Right ventricle myocardium inferior (tissue), 1 donor: ENCODE results near the gene SMAD4. TPM values are rescaled to one million over a fixed set of nuclear protein-coding genes. Genes with fewer than 3 reads are reported as not detected.
"Not testable (repeated sequence)": the region's sequence is repeated elsewhere in the genome, so short reads cannot be mapped to it uniquely, and the experiment has no call there.

Experiments used
- ATAC-seq: fragments of 200-7000 bp; cut with Tn5 transposase; one replicate; pipeline ENCODE4 v1.9.1; 2020; ENCODE audit warnings: mild to moderate bottlenecking, moderate library complexity
- DNase-seq: peaks from one replicate; pipeline ENCODE4 v3.0.0; 2021; ENCODE audit errors: missing footprints
- intact Hi-C: fragments of 100-400 bp; cut with DNase I; formaldehyde crosslinking; loops from one replicate; pipeline ENCODE4 v1.11.0; 2022
- total RNA-seq: library from RNA; stranded (reverse); fragmentation: NEBNext Ultra II Directional; extraction: Animal tissue kit (Norgen Biotek cat#: 25700); gene quantifications from one replicate; pipeline ENCODE4 v1.2.1, GENCODE V29; 2021
- donor health status: DM: no; HTN: yes; CAD: no; lungs with severe emphysema.

Gene SMAD4
- total RNA-seq, 1 donor from 2014 or later = 94.7 TPM

DNA sequence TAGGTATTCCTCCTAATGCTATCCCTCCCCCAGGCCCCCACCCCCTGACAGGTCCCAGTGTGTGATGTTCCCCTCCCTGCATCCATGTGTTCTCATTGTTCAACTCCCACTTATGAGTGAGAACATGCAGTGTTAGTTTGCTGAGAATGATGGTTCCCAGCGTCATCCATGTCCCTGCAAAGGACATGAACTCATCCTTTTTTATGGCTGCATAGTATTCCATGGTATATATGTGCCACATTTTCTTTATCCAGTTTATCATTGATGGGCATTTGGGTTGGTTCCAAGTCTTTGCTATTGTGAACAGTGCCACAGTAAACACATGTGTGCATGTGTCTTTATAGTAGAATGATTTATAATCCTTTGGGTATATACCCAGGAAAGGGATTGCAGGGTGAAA is 63.0 kb downstream of the SMAD4 start:
- DNase-seq, ATAC-seq, intact Hi-C loops: not testable (repeated sequence)

DNA sequence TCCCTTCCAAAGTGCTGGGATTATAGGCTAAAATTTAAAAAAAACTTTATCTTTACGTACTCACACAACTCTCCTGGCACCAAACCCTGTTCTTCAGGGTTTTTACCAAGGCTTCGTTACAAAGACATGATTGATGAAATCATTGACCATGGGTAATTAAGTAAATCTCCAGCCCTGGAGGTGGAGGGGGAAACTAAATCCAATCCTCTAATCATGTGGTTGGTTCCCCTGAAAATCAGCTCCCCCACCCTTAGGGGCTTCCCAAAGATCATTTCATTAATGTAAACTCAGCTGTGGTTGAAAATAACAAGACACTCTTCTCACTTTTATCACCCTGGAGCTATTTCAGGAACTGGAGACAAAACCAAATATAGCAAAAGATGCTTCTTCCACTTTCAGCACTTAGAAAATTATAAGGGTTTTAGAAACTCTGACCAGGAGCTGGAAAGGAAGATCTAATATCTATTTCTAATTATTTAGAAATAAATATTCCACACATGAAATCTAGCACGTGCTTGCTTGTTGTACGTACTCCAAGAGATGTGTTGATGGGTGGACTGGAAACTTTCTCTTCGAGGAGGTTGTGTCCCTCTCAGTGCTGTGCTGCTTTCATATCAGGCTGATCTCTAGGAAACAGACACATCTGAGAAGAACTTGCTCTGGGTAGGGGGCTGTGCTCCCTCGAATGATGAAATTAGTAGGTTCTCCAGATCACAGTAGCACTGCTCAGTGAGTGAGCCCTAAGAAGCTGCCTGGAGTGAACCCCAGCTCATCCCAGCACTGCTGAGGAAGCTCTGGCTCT is 67.2 kb downstream of the SMAD4 start:
- intact Hi-C loops = no loop called here
- ATAC-seq (no peak), DNase-seq (no peak)

DNA sequence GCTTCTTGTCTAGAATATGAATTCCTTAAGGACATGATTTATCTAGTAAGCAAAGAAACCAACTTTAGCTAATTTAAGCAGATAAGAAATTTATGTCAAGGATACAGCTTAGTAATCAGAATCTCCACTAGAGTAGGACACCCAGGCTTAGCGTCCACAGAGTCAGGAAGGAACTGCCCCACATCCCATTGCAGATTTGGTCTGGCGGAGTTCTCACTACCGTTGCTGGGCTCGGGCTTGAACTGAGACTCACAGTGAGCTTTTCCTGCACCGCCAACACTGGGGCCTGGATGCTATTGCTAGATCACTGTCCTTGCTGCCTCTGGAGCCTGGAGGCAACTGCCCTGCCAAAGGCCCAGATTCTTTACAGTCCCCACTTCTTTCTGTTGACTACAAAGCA is 68.1 kb downstream of the SMAD4 start:
- intact Hi-C loops = no loop called here
- DNase-seq (no peak), ATAC-seq (no peak)

DNA sequence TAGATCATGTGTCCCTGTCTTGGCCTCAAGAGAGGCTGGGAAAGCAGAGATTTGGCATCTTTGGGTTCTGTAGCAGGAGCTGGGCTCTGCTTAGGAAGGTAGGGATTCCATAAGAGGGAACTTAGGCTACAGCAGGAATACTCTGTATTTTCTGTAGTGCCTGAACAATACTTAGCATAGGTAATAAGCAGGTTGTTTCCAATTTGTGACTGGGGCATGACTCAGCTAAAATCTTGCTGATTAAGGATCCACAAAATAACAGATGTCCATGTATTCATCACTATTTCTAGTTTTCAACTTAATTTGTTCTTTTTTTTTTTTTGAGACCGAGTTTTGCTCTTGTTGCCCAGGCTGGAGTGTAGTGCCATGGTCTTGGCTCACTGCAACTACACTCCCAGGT is 68.5 kb downstream of the SMAD4 start:
- DNase-seq (no peak), ATAC-seq (no peak)
- intact Hi-C loops = no loop called here

DNA sequence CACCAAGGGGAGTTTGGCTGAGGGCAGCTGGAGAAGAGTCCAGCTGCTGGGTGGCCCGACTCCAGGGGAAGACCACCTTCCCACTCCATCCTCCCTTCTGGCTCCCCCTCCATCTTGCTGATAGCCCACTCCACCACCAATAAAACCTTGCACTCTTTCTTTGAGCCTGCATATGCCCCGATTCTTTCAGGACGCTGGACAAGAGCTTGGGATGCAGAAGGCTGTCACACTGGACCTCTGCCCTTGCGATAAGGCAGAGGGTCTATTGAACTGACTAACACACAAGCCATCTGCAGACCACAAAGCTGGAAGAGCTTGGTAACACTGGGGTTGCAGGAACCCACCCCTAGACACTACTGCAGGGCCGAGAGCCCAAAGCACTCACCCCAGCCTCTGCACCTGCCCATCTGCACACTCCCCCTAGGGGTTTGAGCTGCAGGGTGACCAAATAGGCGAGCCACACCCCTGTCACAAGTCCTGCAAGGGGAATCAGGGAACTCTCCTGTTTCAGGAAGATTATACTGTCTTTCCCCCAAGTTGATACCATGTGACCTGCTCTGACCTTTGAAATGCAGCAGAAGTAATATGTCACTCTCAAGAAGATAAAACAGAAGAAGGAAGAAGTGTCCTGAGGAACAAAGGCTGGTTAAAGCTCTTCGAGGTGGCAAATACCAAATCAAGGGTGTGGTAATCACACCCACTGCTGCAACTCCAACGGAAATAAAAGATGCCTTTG is 70.5 kb downstream of the SMAD4 start:
- intact Hi-C loops = no loop called here
- ATAC-seq = no peak

DNA sequence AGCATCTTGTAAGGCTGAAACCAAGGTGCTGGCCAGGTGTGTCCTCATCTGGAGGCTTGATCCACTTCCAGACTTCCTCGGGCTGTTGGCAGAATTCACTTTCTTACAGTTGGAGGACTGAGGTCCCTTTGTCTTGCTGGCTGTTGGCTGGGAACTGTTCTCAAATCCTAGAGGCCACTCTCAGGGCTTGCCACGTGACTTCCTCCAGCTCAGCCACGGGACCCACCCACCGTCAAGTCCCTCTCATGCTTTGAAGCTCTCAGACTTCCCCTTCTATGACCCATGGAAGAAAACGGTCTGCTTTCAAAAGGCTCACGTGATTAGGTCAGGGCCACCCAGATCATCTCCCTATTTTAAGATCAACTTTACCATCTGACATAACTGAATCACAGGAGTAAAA is 77.1 kb downstream of the SMAD4 start:
- intact Hi-C loops = loop anchor here (5.0 kb wide), 1 partner anchor 275 kb away; no protein-coding TSS in a partner anchor
- DNase-seq (no peak), ATAC-seq (no peak)

More for the DNA sequence above, 70.5 kb downstream of the SMAD4 start:
- DNase-seq = no peak

DNA sequence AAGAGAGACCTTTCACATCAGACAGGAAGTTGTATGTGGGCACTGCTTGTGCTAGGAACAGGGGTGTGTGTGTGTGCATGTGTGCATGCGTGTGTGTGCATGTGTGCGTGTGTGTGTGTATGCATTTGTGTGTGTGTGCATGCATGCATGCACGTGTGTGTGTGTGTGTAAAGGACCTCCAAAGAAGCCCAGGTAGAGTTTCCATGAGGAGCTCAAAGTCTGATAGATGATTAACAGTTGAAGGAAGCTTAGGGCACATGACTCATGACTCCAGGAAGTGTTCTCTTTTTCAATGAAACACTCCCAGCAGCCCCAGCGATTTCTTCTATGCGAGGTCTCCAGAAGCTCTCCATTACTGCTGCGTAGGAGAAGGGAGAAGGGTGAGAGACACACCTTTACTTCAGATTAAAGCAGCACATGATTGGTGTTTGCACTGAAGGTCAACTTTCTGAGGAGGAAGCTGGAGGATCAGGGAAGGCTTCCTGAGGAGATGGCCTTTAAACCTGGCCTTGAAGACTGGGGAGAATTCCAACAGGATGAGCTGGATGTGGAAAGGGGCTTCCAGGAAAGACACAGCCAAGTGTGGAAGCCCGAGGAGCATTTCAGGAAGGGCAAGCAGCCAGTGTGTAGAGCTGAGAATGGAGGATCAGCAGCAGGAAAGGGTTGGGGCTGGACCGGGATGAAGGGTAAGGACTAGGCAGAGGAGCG is 77.7 kb downstream of the SMAD4 start:
- ATAC-seq = no peak
- no peak for DNase-seq
- intact Hi-C loops = loop anchor here (5.0 kb wide), 1 partner anchor 275 kb away; no protein-coding TSS in a partner anchor

DNA sequence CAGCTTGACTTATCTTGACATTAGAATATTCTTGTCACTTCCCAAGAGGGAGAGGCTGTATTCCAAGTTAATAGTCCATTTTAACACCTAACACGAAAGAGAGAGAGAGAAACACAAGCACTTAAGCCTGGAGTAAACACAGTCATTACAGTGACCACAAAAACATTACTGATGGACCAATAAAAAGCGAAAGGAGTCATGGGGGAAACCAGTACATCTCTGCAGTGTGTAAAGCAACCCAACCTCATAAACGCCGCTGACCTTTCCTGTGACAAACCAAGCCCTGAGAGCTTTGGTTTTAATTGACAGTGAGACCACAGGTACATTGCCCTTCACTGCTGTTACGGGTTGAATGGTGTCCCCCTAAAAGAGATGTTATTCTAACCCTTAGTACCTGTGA is 78.3 kb downstream of the SMAD4 start:
- intact Hi-C loops = loop anchor here (5.0 kb wide), 1 partner anchor 274 kb away; no protein-coding TSS in a partner anchor
- ATAC-seq = no peak

DNA sequence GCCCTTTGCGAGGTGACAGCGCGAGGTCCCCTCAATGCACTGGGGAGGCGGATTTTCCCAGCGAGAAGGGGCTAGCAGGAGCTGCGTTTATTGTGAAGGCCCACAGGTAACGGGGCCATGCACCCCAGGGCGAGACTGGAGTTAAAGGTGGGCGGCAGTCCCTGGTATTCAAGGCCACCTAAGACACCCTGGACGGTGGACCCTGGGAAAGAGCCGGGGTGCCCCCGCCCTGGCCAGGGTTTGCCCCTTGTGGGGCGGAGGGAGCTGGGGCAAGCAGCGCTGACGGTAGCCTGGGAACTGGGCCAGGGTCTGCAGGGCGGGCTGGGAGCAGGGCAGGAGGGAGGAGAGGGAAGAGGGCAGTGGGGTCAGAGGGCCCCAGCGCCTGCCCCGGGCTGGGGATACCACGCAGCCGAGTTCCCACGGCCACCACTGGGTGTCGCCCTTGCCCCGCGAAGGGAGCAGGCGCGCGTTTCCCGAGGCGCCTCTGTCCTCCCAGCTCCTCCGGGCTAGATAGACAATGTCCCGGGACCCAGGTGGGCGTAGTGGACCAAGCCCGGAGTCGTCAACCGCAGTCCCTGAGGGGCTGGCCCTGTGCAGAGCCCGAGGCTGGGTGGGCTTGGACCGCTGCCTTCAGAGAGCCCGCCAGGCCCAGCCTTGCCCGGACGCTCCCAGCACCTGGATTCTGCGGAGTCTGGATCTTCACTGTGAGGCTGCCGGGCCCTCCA is 80.2 kb downstream of the SMAD4 start:
- DNase-seq (peak; percentile 79), ATAC-seq (peak; percentile 87)
- intact Hi-C loops = loop anchor here (2.0 to 10.0 kb wide), 3 partner anchors 85 to 427 kb away; partner anchors contain the start of gene MEX3C

More for the DNA sequence above, 78.3 kb downstream of the SMAD4 start:
- DNase-seq = no peak

DNA sequence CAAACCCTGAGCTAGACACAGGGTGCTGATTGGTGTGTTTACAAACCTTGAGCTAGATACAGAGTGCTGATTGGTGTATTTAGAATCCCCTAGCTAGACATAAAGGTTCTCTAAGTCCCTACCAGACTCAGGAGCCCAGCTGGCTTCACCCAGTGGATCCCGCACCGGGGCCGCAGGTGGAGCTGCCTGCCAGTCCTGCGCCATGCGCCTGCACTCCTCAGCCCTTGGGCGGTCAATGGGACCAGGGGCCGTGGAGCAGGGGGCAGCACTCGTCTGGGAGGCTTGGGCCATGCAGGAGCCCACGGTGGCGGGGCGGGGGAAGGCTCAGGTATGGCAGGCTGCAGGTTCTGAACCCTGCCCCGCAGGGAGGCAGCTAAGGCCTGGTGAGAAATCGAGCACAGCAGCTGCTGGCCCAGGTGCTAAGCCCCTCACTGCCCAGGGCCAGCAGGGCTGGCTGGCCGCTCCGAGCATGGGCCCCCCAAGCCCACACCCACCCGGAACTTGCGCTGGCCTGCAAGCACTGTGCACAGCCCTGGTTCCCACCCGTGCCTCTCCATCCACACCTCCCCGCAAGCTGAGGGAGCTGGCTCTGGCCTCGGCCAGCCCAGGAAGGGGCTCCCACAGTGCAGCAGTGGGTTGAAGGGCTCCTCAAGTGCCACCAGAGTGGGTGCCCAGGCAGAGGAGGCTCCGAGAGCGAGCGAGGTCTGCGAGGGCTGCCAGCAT is 81.8 kb downstream of the SMAD4 start:
- intact Hi-C loops = loop anchor here (2.0 to 10.0 kb wide), 3 partner anchors 83 to 425 kb away; partner anchors contain the start of gene MEX3C
- not testable (repeated sequence) for DNase-seq, ATAC-seq

DNA sequence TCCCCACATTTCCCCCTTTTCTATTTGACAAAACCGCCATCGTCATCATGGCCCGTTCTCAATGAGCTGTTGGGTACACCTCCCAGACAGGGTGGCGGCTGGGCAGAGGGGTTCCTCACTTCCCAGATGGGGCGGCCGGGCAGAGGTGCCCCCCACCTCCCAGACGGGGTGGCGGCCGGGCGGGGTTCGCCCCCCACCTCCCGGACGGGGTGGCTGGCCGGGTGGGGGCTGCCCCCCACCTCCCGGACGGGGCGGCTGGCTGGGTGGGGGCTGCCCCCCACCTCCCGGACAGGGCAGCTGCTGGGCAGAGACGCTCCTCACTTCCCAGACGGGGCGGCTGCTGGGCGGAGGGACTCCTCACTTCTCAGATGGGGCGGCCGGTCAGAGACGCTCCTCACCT is 87.0 kb downstream of the SMAD4 start:
- intact Hi-C loops = loop anchor here (10.0 kb wide), 2 partner anchors 78 to 328 kb away; partner anchors contain the start of gene MEX3C
- not testable (repeated sequence) for DNase-seq

DNA sequence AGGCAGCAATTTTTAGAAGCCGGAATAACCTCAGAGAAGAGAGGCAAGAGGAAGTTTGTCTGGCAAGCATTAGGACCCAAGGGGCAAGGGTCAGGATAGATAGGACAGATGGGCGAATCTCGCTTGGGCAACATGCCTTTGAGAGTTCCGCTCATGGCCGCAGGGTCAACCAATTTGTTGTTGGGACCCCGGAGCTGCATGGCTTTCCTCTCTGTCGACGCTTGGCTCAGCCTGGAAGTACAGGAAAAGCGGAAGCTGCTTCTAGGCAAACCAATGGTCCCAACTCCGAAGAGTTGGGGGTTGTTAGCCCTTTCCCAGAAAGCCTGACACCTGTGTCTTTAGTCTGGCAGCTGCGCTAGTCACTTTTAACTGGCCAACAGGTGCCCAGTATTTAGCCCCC is 89.5 kb downstream of the SMAD4 start:
- not testable (repeated sequence) for ATAC-seq, DNase-seq
- intact Hi-C loops = loop anchor here (10.0 kb wide), 2 partner anchors 75 to 325 kb away; partner anchors contain the start of gene MEX3C

More for the DNA sequence above, 87.0 kb downstream of the SMAD4 start:
- not testable (repeated sequence) for ATAC-seq

DNA sequence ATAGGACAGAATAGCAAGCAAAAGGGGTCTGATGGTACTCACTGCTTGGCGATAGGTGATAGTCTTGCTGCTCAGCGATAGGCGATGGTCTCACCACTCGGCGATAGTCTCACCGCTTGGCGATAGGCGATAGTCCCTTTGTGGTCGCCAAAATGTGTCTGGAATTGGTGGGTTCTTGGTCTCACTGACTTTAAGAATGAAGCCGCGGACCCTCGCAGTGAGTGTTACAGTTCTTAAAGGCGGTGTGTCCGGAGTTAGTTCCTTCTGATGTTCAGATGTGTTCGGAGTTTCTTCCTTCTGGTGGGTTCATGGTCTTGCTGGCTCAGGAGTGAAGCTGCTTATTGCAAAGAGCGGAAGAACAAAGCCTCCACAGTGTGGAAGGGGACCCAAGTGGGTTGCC is 90.0 kb downstream of the SMAD4 start:
- DNase-seq, ATAC-seq: not testable (repeated sequence)
- intact Hi-C loops = loop anchor here (10.0 kb wide), 2 partner anchors 75 to 325 kb away; partner anchors contain the start of gene MEX3C

DNA sequence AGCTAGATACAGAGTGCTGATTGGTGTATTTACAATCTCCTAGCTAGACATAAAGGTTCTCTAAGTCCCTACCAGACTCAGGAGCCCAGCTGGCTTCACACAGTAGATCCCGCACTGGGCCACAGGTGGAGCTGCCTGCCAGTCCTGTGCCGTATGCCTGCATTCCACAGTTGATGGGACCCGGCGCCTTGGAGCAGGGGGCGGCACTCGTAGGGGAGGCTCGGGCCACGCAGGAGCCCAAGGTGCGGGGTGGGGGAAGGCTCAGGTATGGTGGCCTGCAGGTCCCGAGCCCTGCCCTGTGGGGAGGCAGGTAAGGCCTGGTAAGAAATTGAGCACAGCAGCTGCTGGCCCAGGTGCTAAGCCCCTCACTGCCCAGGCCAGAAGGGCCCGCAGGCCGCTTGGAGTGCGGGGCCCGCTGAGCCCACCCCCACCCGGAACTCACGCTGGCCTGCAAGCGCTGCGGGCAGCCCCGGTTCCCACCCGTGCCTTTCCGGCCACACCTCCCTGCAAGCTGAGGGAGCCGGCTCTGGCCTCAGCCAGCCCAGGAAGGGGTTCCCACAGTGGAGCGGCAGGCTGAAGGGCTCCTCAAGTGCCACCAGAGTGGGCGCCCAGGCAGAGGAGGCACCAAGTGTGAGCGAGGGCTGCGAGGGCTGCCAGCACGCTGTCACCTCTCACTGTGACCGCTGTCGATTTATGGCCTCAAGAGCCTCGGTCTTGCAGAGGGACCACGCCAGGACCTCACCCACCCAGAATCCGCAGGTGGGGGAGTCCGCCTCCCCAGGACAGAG is 91.0 kb downstream of the SMAD4 start:
- ATAC-seq = no peak
- DNase-seq = no peak
- intact Hi-C loops = no loop called here

DNA sequence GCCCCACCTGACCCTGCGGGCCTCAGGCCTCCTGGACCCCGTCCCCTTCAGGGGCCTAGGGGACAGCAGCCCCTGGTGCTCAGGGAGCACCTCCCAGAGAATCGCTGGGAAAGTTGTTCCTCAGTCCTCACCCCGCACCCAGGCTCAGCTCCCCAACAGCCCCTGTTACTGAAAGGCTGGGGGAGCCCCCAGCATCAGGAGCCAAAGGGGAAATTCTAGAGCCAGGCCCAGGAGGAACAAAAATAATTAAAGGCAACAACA is 91.5 kb downstream of the SMAD4 start:
- ATAC-seq = no peak
- DNase-seq = no peak
- intact Hi-C loops = no loop called here

DNA sequence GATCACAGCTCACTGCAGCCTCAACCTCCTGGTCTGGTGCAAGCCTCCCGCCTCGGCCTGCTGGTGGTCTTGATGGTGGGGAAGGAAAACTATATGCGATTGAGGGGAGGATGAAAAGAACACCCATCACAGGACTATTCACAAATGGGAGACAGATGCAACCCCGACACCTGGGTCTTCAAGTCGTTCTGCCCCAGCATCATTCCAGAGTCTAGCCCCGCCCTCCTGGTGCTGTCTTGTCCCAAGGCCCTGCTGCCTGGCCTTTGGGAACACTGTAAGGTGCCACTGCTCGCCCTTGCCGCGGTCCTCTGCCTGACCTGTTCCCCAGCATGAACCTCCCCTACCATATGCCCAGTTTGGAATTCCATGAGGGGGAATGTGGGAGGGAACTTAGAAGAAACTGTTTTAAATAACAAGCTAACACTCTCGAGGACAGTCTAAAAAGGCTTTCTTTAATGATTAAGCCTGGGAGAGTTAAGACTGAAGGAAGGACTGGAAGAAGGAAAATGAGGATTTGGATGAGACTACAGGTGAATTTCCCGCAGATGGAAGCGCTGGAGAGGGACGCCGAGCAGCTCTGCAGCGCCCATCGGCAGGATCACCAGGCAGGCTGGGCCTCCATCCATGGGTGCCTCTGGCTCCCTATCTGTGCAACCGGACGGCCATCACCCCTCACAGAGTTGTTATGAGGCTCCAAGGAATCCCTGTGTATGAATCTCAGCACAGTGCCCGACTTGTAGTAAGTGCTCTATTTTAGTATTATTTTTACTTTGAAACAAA is 92.4 kb downstream of the SMAD4 start:
- DNase-seq (no peak), ATAC-seq (no peak)
- intact Hi-C loops = no loop called here
